H1 (cell line): ENCODE data around the gene TMEM198. TPM values are rescaled to one million over a fixed set of nuclear protein-coding genes. Genes with fewer than 3 reads are reported as not detected.
A peak's percentile ranks its signal among the peaks of the same experiment; 100 is the strongest.

ENCODE experiments used
- CTCF ChIA-PET: fragments of 300-600 bp; sonication (Branson Sonifier 250); formaldehyde crosslinking; loops from one replicate; lab custom pipeline; 2021; ENCODE audit not compliant: partially characterized antibody; lab: Charles Lee
- POLR2A ChIA-PET: fragments of 300-600 bp; sonication (Branson Sonifier 250); formaldehyde crosslinking; loops from one replicate; lab custom pipeline; 2021; ENCODE audit warnings: inconsistent platforms; ENCODE audit not compliant: partially characterized antibody; lab: Charles Lee
- DNase-seq, 2 experiments: peaks; one replicate each; pipeline versions ENCODE4 v3.0.0 to v3.0.0-alpha.2; 2010 to 2022; ENCODE audit warnings: low spot score in 2 of 2, low read depth in 1 of 2, mixed read lengths in 1 of 2
- FAIRE-seq: peaks from 2 replicates; lab custom pipeline; 2011; peaks lifted over from hg19 to GRCh38; lab: Jason Lieb, UNC
- H2AFZ ChIP-seq: 2 replicates; pipeline ENCODE4 v1.8.1; 2012; ENCODE audit warnings: low read length, inconsistent platforms
- H2AK5ac ChIP-seq: 2 replicates; pipeline ENCODE4 v1.6.1; 2013; ENCODE audit warnings: low read depth, low read length
- H2BK120ac ChIP-seq: replicated peaks from 2 replicates; pipeline ENCODE3; 2013; ENCODE audit warnings: low read depth, low read length, inconsistent platforms
- H2BK12ac ChIP-seq: 2 replicates; pipeline ENCODE4 v1.6.1; 2013; ENCODE audit warnings: low read depth, low read length
- H2BK15ac ChIP-seq: 2 replicates; pipeline ENCODE4 v1.6.1; 2013; ENCODE audit warnings: low read length
- H2BK20ac ChIP-seq: 2 replicates; pipeline ENCODE4 v1.6.1; 2013; ENCODE audit warnings: low read length
- H2BK5ac ChIP-seq: 2 replicates; pipeline ENCODE4 v1.6.1; 2013; ENCODE audit warnings: low read depth, low read length
- H3K14ac ChIP-seq: 2 replicates; pipeline ENCODE4 v1.6.1; 2013; ENCODE audit warnings: inconsistent platforms; ENCODE audit not compliant: insufficient read length
- H3K18ac ChIP-seq: 2 replicates; pipeline ENCODE4 v1.6.1; 2013; ENCODE audit warnings: low read length; ENCODE audit errors: extremely low read depth
- H3K23ac ChIP-seq: 2 replicates; pipeline ENCODE4 v1.6.1; 2013; ENCODE audit warnings: inconsistent platforms; ENCODE audit not compliant: insufficient read length
- H3K23me2 ChIP-seq: 2 replicates; pipeline ENCODE4 v1.6.1; 2013; ENCODE audit warnings: low read depth, low read length
- H3K27ac ChIP-seq: 2 replicates; pipeline ENCODE4 v1.6.1; 2011; ENCODE audit warnings: low read depth, low read length, inconsistent platforms
- H3K27me3 ChIP-seq, 4 experiments: replicated peaks in 1 of 4; 1 replicate in 1 of 4; 2 replicates in 3 of 4; pipeline versions ENCODE4 v1.6.1 to v1.8.1; 2011 to 2013; ENCODE audit warnings: low read length in 3 of 4, mild to moderate bottlenecking in 3 of 4, inconsistent platforms in 2 of 4, mixed read lengths in 2 of 4, moderate library complexity in 1 of 4; ENCODE audit not compliant: control insufficient read depth in 3 of 4, insufficient read depth in 3 of 4; ENCODE audit errors: extremely low read depth in 1 of 4
- H3K36me3 ChIP-seq, 4 experiments: 2 replicates each; pipeline versions ENCODE4 v1.6.1 to v1.8.1; 2011 to 2013; ENCODE audit warnings: mild to moderate bottlenecking in 4 of 4, low read length in 3 of 4, moderate library complexity in 2 of 4, control low read depth in 1 of 4, inconsistent platforms in 1 of 4; ENCODE audit not compliant: insufficient read depth in 4 of 4, control insufficient read depth in 2 of 4
- H3K4ac ChIP-seq: replicated peaks from 2 replicates; pipeline ENCODE3; 2013; ENCODE audit warnings: low read length, low read depth, mixed read lengths, inconsistent platforms; ENCODE audit not compliant: insufficient read length
- H3K4me1 ChIP-seq, 4 experiments: replicated peaks in 1 of 4; 1 replicate in 1 of 4; 2 replicates in 3 of 4; pipeline versions ENCODE4 v1.6.1 to v1.8.1; 2011 to 2013; ENCODE audit warnings: low read length in 3 of 4, inconsistent platforms in 2 of 4, mixed read lengths in 1 of 4; ENCODE audit not compliant: insufficient read depth in 4 of 4, control insufficient read depth in 3 of 4
- H3K4me2 ChIP-seq, 2 experiments: 2 replicates each; pipeline versions ENCODE4 v1.6.1 to v1.8.1; 2011 to 2013; ENCODE audit warnings: low read depth in 2 of 2, low read length in 2 of 2, control low read depth in 1 of 2, inconsistent platforms in 1 of 2, mild to moderate bottlenecking in 1 of 2; ENCODE audit not compliant: insufficient read depth in 1 of 2
- H3K4me3 ChIP-seq, 4 experiments: fragments of 200-600, 300-600 bp in 1 of 4; sonication (generic), shearing (Covaris generic), sonication (Bioruptor Twin) in 1 of 4; 2 replicates each; pipeline versions ENCODE4 v1.5.1 to v1.8.1; 2011 to 2016; ENCODE audit warnings: low read length in 4 of 4, low read depth in 3 of 4, control low read depth in 2 of 4, inconsistent platforms in 2 of 4, mild to moderate bottlenecking in 2 of 4, mixed read lengths in 1 of 4, moderate library complexity in 1 of 4; ENCODE audit not compliant: insufficient read depth in 2 of 4; ENCODE audit errors: extremely low read depth in 1 of 4
- H3K56ac ChIP-seq: replicated peaks from 2 replicates; pipeline ENCODE3; 2013; ENCODE audit warnings: low read depth, mild to moderate bottlenecking, mixed read lengths, low read length, inconsistent platforms; ENCODE audit not compliant: insufficient read length
- H3K79me1 ChIP-seq: 2 replicates; pipeline ENCODE4 v1.6.1; 2013; ENCODE audit warnings: low read depth, low read length, control low read depth
- H3K79me2 ChIP-seq, 2 experiments: 2 replicates each; pipeline versions ENCODE4 v1.6.1 to v1.8.1; 2012 to 2013; ENCODE audit warnings: low read length in 2 of 2, mild to moderate bottlenecking in 2 of 2, inconsistent platforms in 1 of 2; ENCODE audit not compliant: insufficient read depth in 2 of 2, control insufficient read depth in 1 of 2
- H3K9ac ChIP-seq, 4 experiments: replicated peaks in 1 of 4; 1 replicate in 1 of 4; 2 replicates in 3 of 4; pipeline versions ENCODE4 v1.6.1 to v1.8.1; 2011 to 2013; ENCODE audit warnings: low read depth in 3 of 4, low read length in 3 of 4, control low read depth in 2 of 4, mild to moderate bottlenecking in 2 of 4, moderate library complexity in 2 of 4, inconsistent platforms in 1 of 4; ENCODE audit errors: extremely low read depth in 1 of 4
- H3K9me3 ChIP-seq, 2 experiments: 2 replicates each; pipeline versions ENCODE4 v1.6.1 to v1.8.1; 2012 to 2013; ENCODE audit warnings: mild to moderate bottlenecking in 2 of 2, moderate library complexity in 2 of 2, control low read depth in 1 of 2, inconsistent platforms in 1 of 2, low read depth in 1 of 2, low read length in 1 of 2, mixed read lengths in 1 of 2; ENCODE audit not compliant: insufficient read depth in 2 of 2
- H4K20me1 ChIP-seq, 2 experiments: replicated peaks in 1 of 2; 2 replicates each; pipeline versions ENCODE3 to v1.8.1; 2011 to 2013; ENCODE audit warnings: inconsistent platforms in 2 of 2, low read length in 2 of 2, mild to moderate bottlenecking in 1 of 2; ENCODE audit not compliant: insufficient read depth in 2 of 2, control insufficient read depth in 1 of 2
- H4K5ac ChIP-seq: 2 replicates; pipeline ENCODE4 v1.6.1; 2013; ENCODE audit warnings: low read length, low read depth, mixed read lengths, inconsistent platforms; ENCODE audit not compliant: insufficient read length
- H4K8ac ChIP-seq: 2 replicates; pipeline ENCODE4 v1.8.0; 2013; ENCODE audit warnings: mild to moderate bottlenecking, moderate library complexity, low read length, inconsistent platforms; ENCODE audit not compliant: insufficient read depth; ENCODE audit errors: extremely low read depth
- H4K91ac ChIP-seq: replicated peaks from 2 replicates; pipeline ENCODE3; 2013; ENCODE audit warnings: low read length, mixed read lengths, inconsistent platforms; ENCODE audit not compliant: insufficient read length
- ASH2L ChIP-seq: fragments of 200-600, 300-600 bp; sonication (generic); IDR thresholded peaks from one replicate; pipeline ENCODE4 v1.7.1; 2017; ENCODE audit warnings: low read length
- CHD2 ChIP-seq: IDR thresholded peaks from 2 replicates; pipeline ENCODE4 v1.6.1; 2012; ENCODE audit warnings: low read length, improper control_type of control experiment
- HDAC6 ChIP-seq: IDR thresholded peaks from one replicate; pipeline ENCODE4 v1.7.1; 2012; ENCODE audit warnings: low read depth, mild to moderate bottlenecking, inconsistent platforms, low read length, moderate library complexity
- PHF8 ChIP-seq: fragments of 200-600 bp; sonication (generic); conservative IDR thresholded peaks from 2 replicates; pipeline ENCODE4 v1.7.1; 2012; ENCODE audit warnings: low read depth, mild to moderate bottlenecking, inconsistent platforms, low read length, moderate library complexity
- POLR2A ChIP-seq, 2 experiments: IDR thresholded peaks; 1 replicate in 1 of 2; 2 replicates in 1 of 2; pipeline ENCODE4 v1.6.1; 2011; ENCODE audit warnings: low read depth in 2 of 2, low read length in 2 of 2, mild to moderate bottlenecking in 2 of 2; ENCODE audit errors: control extremely low read depth in 1 of 2
- POLR2AphosphoS5 ChIP-seq: IDR thresholded peaks from 2 replicates; pipeline ENCODE4 v1.6.1; 2011; ENCODE audit warnings: low read depth, low read length
- RXRA ChIP-seq: IDR thresholded peaks from 2 replicates; pipeline ENCODE4 v1.6.1; 2011; ENCODE audit warnings: low read depth, mild to moderate bottlenecking, low read length, moderate library complexity; ENCODE audit not compliant: insufficient read depth
- SIX5 ChIP-seq: IDR thresholded peaks from 2 replicates; pipeline ENCODE4 v1.6.1; 2011; ENCODE audit warnings: mild to moderate bottlenecking, low read depth, low read length
- SP1 ChIP-seq: IDR thresholded peaks from 2 replicates; pipeline ENCODE4 v1.6.1; 2011; ENCODE audit warnings: low read depth, low read length
- TCF12 ChIP-seq: IDR thresholded peaks from 2 replicates; pipeline ENCODE4 v1.6.1; 2011; ENCODE audit warnings: low read depth, mild to moderate bottlenecking, low read length
- WGBS, 2 experiments: shearing (Covaris generic) in 1 of 2; methylation state at CpG; one replicate each; pipeline versions ENCODE4 v1.1.6 to v1.1.7; 2013 to 2015; ENCODE audit warnings: low lambda C conversion rate in 2 of 2, mixed read lengths in 2 of 2, inconsistent platforms in 1 of 2, low coverage in 1 of 2, missing lambda C conversion rate in 1 of 2; ENCODE audit not compliant: insufficient replicate concordance in 2 of 2, insufficient coverage in 1 of 2, insufficient read length in 1 of 2; ENCODE audit errors: extremely low coverage in 1 of 2, missing lambda C conversion rate in 1 of 2; 5-methylcytosine and 5-hydroxymethylcytosine counted together
- polyA plus RNA-seq, 7 experiments: library from polyadenylated mRNA; depleted of rRNA in 3 of 7; stranded (reverse) in 5 of 7; unstranded in 2 of 7; fragments of >200 nt in 5 of 7; fragments of 200-250 nt in 2 of 7; gene quantifications; 1 replicate in 5 of 7; 2 replicates in 1 of 7; 4 replicates in 1 of 7; pipeline versions ENCODE4 v1.2.1 to v1.2.3, GENCODE V29; 2011 to 2013; ENCODE audit warnings: missing spikeins in 2 of 7, mixed read lengths in 2 of 7
- total RNA-seq: library from RNA; stranded (reverse); fragmentation: NEBNext Ultra II Directional; extraction: Animal tissue kit (Norgen Biotek cat#: 25700); gene quantifications from 2 replicates; pipeline ENCODE4 v1.2.1, GENCODE V29; 2021
- TF ChIP-seq, protein P1 (sequence below): IDR thresholded peaks from 2 replicates; pipeline ENCODE4 v1.6.1; 2012; ENCODE audit warnings: low read length, inconsistent platforms

Gene TMEM198
- total and polyA plus RNA-seq, 2 of the 8 experiments (the other 6 are each of a cell fraction or from before 2014, with no cell fraction given) = 10.2 to 10.4 TPM

DNA sequence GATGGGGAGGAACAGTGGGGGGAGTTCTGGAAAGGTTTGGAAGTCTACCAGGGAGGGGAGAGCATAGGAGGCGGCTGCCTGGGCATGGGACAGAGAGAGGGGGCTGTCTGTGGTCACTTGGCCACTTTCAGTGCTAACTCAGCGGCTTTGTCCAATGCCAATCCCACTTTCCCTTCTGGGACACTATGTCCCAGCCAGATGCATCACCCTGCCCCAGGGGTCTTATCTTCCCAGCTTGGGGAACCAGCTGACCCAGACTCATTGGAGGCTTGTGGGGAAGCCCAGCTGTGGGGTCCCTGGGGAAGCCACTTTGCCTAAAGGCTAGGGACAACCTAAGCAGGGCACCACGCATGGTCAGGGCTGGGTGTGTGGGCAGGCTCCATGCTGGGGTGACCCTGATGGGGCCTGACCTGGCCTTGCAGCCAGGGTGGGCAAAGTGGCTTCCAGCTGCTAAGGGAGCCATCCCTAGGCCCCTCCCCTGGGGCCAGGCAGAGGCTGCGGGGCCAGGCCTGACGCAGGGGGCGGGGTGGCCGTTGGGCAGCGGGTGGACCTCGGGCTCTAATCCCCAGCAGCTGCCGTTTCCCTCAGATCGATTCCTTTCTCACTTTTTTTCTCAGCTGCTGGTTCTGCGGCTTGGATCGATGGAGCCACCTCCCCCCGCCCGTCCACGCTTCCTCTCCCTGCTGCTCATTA lies 31.2 kb upstream of the TMEM198 start:
- H3K4ac ChIP-seq = no peak overlapping the region
- peak overlapping the region; percentile 71; the same call in 1 of the 2 replicates for H3K18ac ChIP-seq
- no peaks in the 10 kb centered on the region for H3K79me2 ChIP-seq
- WGBS, 2 experiments = 52% methylated on average over 13 of the region's 16 CpGs; no CpG with 5 or more reads in 1 of the 2 experiments
- H2BK5ac ChIP-seq = no peak overlapping the region; the same call in 1 of the 2 replicates
- H4K91ac ChIP-seq = peak overlapping the region; percentile 72
- H2BK20ac ChIP-seq = no peak overlapping the region
- no peaks in the 10 kb centered on the region for H3K9me3 ChIP-seq
- peak overlapping the region in 1 of 2 experiments; percentile 40; a peak in 2 of 4 replicates for H3K4me2 ChIP-seq
- no peaks in the 10 kb centered on the region for H3K79me1 ChIP-seq
- H2AK5ac ChIP-seq = no peak overlapping the region
- peaks cover 2 to 49% (median 46%) of the 10 kb centered on the region in 4 experiments for H3K27me3 ChIP-seq
- H3K14ac ChIP-seq = no peak overlapping the region
- CTCF ChIA-PET = interaction anchor here (0.6 to 113.1 kb wide), 7 partner anchors 9 to 110 kb away, joined by 3 to 7248 read pairs (median 18); partner anchors contain the start of genes CHPF, DES, GMPPA and SPEG
- no peak overlapping the region for H4K5ac ChIP-seq
- no peak overlapping the region for H3K23ac ChIP-seq
- no peak overlapping the region for H2BK15ac ChIP-seq
- no peak overlapping the region for H2AFZ ChIP-seq
- no peak overlapping the region for H3K56ac ChIP-seq
- peak overlapping the region; percentile 33 for H2BK120ac ChIP-seq
- H3K27ac ChIP-seq = no peak overlapping the region
- H3K9ac ChIP-seq = no peak overlapping the region
- H4K20me1 ChIP-seq = peaks cover 2 to 5% of the 10 kb centered on the region in 2 experiments
- H3K36me3 ChIP-seq = no peaks in the 10 kb centered on the region
- POLR2A ChIA-PET = interaction anchor here (0.5 to 11.0 kb wide), 4 partner anchors 11 to 82 kb away, joined by 3 to 216 read pairs (median 4); partner anchors contain the start of gene GMPPA
- DNase-seq (no peak), FAIRE-seq (no peak)
- H3K23me2 ChIP-seq = peaks cover 9% of the 10 kb centered on the region
- H3K4me3 ChIP-seq = no peak overlapping the region
- no peak overlapping the region; the same call in 1 of the 2 replicates for H4K8ac ChIP-seq
- peaks cover 4 to 57% (median 48%) of the 10 kb centered on the region in 4 experiments for H3K4me1 ChIP-seq
- H2BK12ac ChIP-seq = peak overlapping the region; percentile 75; the same call in 1 of the 2 replicates
- TF ChIP-seq RXRA (no peak), ASH2L (no peak), PHF8 (no peak), POLR2A (IDR thresholded peaks at IDR 0.05; ENCODE audit: control extremely low read depth in 1 of 2, low read depth in 2 of 2, low read length in 2 of 2) (no peak), SIX5 (no peak), CHD2 (no peak), SP1 (no peak), POLR2AphosphoS5 (no peak), HDAC6 (no peak), TCF12 (no peak)
- TF ChIP-seq, protein P1, sequence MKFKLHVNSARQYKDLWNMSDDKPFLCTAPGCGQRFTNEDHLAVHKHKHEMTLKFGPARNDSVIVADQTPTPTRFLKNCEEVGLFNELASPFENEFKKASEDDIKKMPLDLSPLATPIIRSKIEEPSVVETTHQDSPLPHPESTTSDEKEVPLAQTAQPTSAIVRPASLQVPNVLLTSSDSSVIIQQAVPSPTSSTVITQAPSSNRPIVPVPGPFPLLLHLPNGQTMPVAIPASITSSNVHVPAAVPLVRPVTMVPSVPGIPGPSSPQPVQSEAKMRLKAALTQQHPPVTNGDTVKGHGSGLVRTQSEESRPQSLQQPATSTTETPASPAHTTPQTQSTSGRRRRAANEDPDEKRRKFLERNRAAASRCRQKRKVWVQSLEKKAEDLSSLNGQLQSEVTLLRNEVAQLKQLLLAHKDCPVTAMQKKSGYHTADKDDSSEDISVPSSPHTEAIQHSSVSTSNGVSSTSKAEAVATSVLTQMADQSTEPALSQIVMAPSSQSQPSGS = no peak
